Measurements from ENCODE around the gene TUBA8.
A peak's percentile ranks its signal among the peaks of the same experiment; 100 is the strongest.
"Not testable (repeated sequence)": the region's sequence is repeated elsewhere in the genome, so short reads cannot be mapped to it uniquely, and the experiment has no call there.

TUBA8 gene

DNA sequence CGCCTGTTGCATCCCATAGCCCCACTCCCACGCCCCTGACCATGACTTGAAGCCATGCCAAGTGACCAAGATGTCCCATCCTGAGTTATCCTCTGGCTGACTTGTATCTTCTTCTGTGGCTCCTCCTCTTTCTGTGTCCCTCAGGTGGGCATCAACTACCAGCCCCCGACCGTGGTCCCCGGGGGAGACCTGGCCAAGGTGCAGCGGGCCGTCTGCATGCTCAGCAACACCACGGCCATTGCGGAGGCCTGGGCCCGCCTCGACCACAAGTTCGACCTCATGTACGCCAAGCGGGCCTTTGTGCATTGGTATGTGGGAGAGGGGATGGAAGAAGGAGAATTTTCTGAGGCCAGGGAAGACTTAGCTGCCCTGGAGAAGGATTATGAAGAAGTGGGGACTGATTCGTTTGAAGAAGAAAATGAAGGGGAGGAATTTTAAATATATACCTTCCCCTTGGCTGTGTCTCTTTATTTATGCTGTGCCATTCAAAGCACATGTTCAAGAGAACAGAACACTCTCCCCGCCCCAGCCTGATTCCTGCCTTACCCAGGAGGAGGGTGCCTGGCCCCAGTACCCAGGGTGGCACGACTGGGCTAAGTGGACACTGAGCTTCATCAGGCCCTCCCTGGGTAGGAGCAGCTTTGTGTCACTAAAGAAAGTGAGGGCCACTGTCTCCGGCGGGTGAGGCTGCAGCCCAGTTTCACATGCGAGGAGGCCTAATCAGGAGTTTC is 20.3 kb downstream of the TUBA8 start:
- no peak for DNase-seq (ENCODE audit: low spot score)

DNA sequence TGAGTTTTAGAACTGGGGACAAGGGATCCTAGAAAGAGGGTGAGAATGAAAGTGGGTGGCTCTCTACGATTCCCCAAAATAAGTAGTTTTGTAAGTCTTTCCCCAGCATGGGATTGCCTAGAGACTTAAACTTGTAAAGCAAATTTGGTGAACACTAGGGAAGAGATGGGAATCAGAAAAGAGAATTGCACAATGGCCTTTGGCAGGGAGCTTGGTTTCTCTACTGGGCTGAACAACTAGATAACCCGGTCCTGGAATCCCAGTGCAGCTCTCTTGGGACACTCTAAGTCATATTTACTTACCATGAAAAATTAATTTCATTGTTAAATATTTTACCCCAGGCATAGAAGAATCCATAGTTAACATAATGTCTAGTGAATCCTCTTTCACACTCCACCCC is 22.8 kb downstream of the TUBA8 start:
- no peak for DNase-seq (ENCODE audit: low spot score)

DNA sequence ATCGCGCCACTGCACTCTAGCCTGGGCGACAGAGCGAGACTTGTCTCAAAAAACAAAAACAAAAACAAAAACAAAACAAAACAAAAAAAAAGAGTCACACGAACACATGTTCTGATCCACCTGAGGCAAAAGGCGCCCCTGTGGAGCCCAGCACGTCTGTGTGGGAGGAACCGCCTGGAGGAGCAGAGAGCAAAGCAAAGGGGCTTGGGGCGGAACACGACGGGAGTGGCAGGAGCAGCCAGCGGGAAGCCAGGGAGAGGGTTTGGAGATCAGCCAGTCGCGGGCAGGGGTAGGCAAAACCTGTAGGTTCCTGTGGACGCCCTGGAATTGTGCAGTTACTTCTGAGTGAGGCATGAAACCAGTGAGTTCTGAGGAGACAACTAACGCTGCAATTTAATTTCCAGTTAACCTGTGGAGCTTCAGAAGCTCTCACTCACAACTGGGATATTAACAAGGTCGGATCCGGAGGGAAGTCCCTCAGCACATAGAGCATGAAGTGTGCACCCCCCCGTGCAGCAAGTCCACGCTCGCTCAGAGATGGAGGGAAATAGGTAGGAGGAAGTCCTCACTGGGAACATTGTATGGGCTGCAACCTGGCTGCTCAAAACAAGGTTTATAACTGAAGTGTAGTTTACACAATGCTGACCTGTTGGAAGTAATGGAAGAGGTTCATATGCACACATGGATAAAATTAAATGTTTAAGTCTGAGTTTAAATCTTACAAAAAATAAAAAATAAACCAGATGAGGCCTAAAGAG is 26.1 kb downstream of the TUBA8 start:
- DNase-seq (ENCODE audit: low spot score), result no peak

- DNase-seq (ENCODE audit: low spot score), result not testable (repeated sequence)
Measured at GRCh38 chr22:18141004-18141403, 30.4 kb downstream of the TUBA8 start.

- DNase-seq (ENCODE audit: low spot score), result no peak
Measured at GRCh38 chr22:18144105-18144504, 33.5 kb downstream of the TUBA8 start.

- no peak for DNase-seq (ENCODE audit: low spot score)
Measured at GRCh38 chr22:18145676-18146388, 35.2 kb downstream of the TUBA8 start.

- no peak for DNase-seq (ENCODE audit: low spot score)
Measured at GRCh38 chr22:18146389-18146753, 35.8 kb downstream of the TUBA8 start.

GRCh38 chr22:18147791-18148190 is 37.2 kb downstream of the TUBA8 start:
- no peak for DNase-seq (ENCODE audit: low spot score)

DNA sequence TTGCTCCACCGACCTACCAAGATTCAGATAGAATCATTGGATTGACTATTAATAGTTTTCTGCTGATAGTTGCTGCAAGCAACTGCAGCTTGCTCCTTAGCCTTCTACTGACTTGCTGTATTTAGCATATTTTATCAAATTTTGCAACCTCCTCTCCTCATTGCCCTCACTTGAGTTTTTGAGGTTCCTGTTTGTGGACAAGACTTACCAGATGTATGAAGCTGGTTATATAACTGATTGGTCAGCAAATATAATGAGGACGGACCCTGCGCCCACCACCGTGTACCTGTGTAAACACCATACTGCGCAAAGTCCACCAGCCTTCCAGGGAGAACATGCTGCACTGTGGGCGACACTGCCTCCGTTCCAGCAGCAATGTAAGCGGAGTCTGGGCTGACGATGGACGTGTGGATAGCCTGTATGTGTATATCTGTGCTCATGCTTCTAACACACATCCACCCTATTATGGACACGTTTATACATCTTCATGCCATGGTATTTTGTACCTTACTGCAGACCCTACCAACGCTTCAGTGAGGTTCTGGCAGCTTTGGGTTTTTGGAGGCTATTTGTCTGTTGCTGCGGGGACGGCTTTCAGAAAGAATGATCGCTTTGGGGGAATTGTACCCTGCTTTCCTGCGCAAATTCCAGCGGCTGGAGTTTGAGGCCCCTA is 37.8 kb downstream of the TUBA8 start:
- no peak for DNase-seq (ENCODE audit: low spot score)

GRCh38 chr22:18152519-18152918 is 41.9 kb downstream of the TUBA8 start:
- no peak for DNase-seq (ENCODE audit: low spot score)

GRCh38 chr22:18154821-18155390 is 44.3 kb downstream of the TUBA8 start:
- DNase-seq (ENCODE audit: low spot score), result no peak

DNA sequence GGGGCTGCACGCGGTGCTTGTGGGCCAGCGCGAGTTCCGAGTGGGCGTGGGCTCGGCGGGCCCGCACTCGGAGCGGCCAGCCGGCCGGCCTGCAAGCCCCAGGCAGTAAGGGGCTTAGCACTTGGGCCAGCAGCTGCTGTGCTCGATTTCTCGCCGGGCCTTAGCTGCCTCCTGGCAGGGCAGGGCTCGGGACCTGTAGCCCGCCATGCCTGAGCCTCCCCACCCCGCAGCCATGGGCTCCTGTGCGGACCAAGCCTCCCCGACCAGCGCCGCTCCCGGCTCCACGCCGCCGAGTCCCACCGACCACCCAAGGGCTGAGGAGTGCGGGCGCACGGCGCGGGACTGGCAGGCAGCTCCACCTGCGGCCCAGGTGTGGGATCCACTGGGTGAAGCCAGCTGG is 44.9 kb downstream of the TUBA8 start:
- not testable (repeated sequence) for DNase-seq (ENCODE audit: low spot score)

DNA sequence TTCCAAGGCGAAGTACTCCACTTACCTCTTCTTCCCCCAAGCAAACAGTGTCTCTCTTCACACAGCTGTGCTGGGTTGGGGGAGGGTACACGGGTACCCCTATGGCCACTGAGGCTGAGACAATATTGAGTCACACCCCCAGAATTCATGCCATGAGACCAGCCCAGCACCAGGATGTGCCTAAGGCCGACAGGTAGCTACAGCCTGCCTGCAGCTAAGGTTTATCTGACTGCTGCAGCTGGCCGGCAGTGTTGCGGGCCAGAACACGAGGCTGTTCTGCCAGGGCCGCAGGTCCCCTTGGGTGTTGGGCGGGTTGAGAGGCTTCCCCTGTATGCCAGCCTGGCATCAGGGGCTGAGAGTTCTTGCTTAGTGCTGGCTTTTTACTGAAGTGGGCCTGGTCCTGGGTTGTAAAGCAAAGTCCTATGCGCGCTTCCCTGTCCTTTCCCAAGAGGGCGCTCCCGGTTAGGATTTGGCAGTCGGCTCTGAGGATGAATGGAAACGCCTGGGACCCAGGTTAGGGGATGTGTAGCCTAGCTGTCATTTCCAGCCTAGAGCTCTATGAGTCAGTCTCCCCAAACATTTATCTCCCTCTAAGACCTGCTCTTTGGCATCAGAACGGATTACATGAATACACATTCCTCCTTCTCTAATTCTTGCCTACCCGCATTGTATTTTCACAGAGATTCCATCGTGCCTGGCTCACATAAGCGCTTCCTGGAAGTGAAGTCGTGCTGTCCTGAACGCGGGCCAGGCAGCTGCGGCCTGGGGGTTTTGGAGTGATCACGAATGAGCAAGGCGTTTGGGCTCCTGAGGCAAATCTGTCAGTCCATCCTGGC is 46.5 kb downstream of the TUBA8 start:
- peak; percentile 86 for DNase-seq (ENCODE audit: low spot score)

GRCh38 chr22:18157714-18158028 is 47.1 kb downstream of the TUBA8 start:
- no peak for DNase-seq (ENCODE audit: low spot score)

DNA sequence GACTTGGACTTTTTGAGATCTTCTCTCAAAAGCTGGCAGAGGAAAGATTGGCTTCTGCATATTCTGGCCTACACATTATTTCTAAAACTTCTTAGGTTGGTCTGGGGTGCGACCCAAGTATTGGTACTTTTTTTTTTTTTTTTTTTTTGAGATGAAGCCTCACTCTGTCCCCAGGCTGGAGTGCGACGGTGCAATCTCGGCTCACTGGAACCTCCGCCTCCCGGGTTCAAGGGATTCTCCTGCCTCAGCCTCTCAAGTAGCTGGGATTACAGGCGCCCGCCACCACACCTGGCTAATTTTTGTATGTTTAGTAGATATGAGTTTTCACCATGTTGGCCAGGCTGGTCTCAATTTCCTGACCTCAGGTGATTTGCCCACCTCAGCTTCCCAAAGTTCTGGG is 50.0 kb downstream of the TUBA8 start:
- DNase-seq (ENCODE audit: low spot score), result not testable (repeated sequence)

DNA sequence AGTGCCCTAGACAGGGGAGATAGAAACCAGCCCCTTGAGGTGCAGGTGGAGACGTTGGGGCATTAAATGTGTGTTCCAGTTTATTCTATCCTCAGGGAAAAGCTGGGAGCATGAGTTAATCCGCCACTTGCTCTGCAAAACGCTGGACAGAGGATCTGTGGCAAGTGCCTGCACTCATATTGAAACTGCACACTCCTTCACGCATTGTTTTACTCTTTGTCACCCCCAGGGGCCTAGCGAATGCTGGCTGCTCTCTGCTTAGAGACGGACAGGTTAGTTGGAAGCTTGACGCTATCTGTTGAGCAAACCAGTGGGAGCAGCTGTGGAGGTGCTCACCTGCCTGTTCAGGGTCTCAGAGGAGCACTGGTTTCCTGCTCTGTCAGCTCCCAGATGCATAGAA is 53.2 kb downstream of the TUBA8 start:
- not testable (repeated sequence) for DNase-seq (ENCODE audit: low spot score)

GRCh38 chr22:18164584-18164983 is 54.0 kb downstream of the TUBA8 start:
- not testable (repeated sequence) for DNase-seq (ENCODE audit: low spot score)

DNA sequence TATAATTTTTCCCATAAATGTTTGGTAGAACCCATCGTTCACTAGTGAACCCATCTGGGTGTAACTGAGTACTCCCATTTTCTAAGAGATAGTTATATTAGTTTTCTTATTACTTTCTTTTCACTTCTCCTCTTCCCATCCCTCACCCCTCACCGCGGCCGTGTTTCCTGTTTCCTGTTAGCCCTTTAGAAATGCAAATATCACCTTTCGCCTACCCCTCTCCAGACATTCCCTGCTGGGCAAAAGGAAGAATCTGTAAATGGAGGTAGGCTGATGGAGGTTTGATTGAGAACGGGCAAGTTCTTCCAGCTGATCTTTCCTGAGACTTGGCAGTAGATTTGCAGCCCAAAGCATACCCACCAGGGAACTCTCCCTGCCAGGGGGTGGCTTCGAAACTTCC is 54.7 kb downstream of the TUBA8 start:
- not testable (repeated sequence) for DNase-seq (ENCODE audit: low spot score)

DNA sequence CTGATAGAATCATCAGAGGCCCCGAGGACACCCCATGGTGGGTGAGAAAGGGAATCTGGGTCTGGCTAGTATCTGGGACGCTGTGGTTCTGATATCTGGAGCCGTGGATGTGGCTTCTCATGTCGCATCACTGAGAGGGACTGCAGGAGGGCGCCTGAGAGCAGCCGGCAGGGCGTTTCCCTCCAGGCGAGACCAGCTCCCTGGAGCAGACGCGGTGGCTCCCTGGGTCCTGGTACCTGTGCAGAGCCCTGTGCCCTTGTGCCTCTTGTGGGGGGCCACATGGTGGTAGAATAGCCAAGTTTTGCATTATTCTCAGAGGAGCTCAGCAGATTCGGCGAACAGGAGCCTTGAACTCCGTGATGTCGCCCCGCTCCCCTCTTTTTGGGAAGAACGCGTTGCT is 59.7 kb downstream of the TUBA8 start:
- DNase-seq (ENCODE audit: low spot score), result not testable (repeated sequence)

- DNase-seq (ENCODE audit: low spot score), result not testable (repeated sequence)
Measured at GRCh38 chr22:18172203-18172602, 61.6 kb downstream of the TUBA8 start.

GRCh38 chr22:18172776-18173175 is 62.2 kb downstream of the TUBA8 start:
- not testable (repeated sequence) for DNase-seq (ENCODE audit: low spot score)
